Stimulated activated memory B cell treated with anti-CD40 and anti-IgM and Interleukin-4, amounts not matched to agents 10 μg/mL and 1 μg/mL and 100 μg/mL, for 72 hours (primary cell): Measurements from ENCODE around the gene WDR89.
"Not testable (repeated sequence)": the region's sequence is repeated elsewhere in the genome, so short reads cannot be mapped to it uniquely, and the experiment has no call there.

ENCODE experiments used
- ATAC-seq: fragments of 150-1000 bp; cut with Tn5 transposase; 2 replicates; pipeline ENCODE4 v1.10.0; 2021
- H3K27ac Mint-ChIP-seq: one replicate; pipeline ENCODE4 v1.8.0; 2022; ENCODE audit warnings: mild to moderate bottlenecking, mixed read lengths
- H3K27me3 Mint-ChIP-seq: one replicate; pipeline ENCODE4 v1.8.0; 2022; ENCODE audit warnings: mixed read lengths
- H3K36me3 Mint-ChIP-seq: one replicate; pipeline ENCODE4 v1.8.0; 2022; ENCODE audit warnings: mixed read lengths
- H3K4me1 Mint-ChIP-seq: one replicate; pipeline ENCODE4 v1.8.0; 2022; ENCODE audit warnings: mixed read lengths
- H3K4me3 Mint-ChIP-seq: one replicate; pipeline ENCODE4 v1.8.0; 2022; ENCODE audit warnings: mild to moderate bottlenecking, moderate library complexity, mixed read lengths
- H3K9me3 Mint-ChIP-seq: one replicate; pipeline ENCODE4 v1.8.0; 2022; ENCODE audit warnings: mixed read lengths

WDR89 gene

GRCh38 chr14:63663428-63664341, 22.0 kb upstream of the WDR89 start:
- H3K27me3 Mint-ChIP-seq: no peaks in the 10 kb centered on the region
- no peak overlapping the region for H3K27ac Mint-ChIP-seq
- no peaks in the 10 kb centered on the region for H3K9me3 Mint-ChIP-seq
- H3K4me3 Mint-ChIP-seq: no peak overlapping the region
- peak; percentile 31 for ATAC-seq
- H3K36me3 Mint-ChIP-seq: peaks cover 5% of the 10 kb centered on the region
- H3K4me1 Mint-ChIP-seq: no peaks in the 10 kb centered on the region

GRCh38 chr14:63662776-63663175, 21.1 kb upstream of the WDR89 start:
- Mint-ChIP-seq H3K27ac (no peak overlapping the region), H3K4me3 (no peak overlapping the region), H3K4me1 (no peaks in the 10 kb centered on the region), H3K9me3 (no peaks in the 10 kb centered on the region), H3K27me3 (no peaks in the 10 kb centered on the region), H3K36me3 (peaks cover 5% of the 10 kb centered on the region)
- ATAC-seq: no peak

GRCh38 chr14:63661881-63662280, 20.2 kb upstream of the WDR89 start:
- H3K27me3 Mint-ChIP-seq, ATAC-seq, H3K4me1 Mint-ChIP-seq, H3K9me3 Mint-ChIP-seq, H3K27ac Mint-ChIP-seq, H3K4me3 Mint-ChIP-seq: not testable (repeated sequence)
- peaks cover 11% of the 10 kb centered on the region for H3K36me3 Mint-ChIP-seq

DNA sequence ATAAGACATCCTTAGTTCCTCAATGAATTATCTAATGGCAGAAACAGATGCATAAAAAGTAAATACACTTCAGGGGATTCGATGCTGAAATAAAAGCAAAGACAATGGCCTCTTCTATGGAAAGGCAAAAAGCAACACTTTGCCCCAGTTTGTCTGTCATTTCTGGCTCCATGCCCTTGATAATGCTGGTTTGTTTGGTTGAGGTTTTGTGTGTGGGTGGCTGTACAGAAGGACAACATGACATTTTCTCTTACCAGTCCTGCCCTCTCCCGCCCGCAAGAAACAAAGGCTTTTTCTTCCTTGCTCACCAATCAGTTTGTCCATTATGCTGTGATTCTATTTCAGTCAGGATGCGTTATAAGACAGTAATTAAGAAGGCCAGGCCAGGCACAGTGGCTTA, 18.1 kb upstream of the WDR89 start:
- ATAC-seq: no peak
- H3K4me3 Mint-ChIP-seq: no peak overlapping the region
- no peak overlapping the region for H3K27ac Mint-ChIP-seq
- H3K27me3 Mint-ChIP-seq: no peaks in the 10 kb centered on the region
- H3K36me3 Mint-ChIP-seq: peaks cover 13% of the 10 kb centered on the region
- no peaks in the 10 kb centered on the region for H3K9me3 Mint-ChIP-seq
- H3K4me1 Mint-ChIP-seq: peaks cover 10% of the 10 kb centered on the region

DNA sequence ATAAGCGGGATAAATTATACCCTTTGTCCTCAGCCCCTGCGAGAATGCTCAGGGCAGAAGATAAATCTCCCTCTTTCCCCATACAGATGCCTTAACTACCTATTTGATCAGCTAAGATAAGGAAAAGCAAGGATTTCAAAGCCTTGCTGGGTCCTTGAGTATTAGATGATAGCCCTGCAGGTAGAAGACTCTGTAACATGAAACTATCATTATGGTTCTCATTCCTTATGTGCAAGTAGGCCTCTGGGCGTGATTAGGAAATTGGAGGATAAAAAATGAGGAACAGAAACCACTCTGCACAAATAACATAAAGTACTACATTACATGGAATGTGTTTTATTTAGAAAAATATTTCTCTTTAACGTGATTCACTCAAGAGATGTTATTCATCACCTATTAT, 14.5 kb upstream of the WDR89 start:
- Mint-ChIP-seq H3K27ac (peak overlapping the region; percentile 32), H3K27me3 (no peaks in the 10 kb centered on the region), H3K4me1 (peaks cover 10% of the 10 kb centered on the region), H3K36me3 (peaks cover 13% of the 10 kb centered on the region), H3K4me3 (no peak overlapping the region), H3K9me3 (no peaks in the 10 kb centered on the region)
- ATAC-seq: no peak

- ATAC-seq: no peak
- Mint-ChIP-seq H3K4me1 (peaks cover 15% of the 10 kb centered on the region), H3K27ac (no peak overlapping the region), H3K36me3 (peaks cover 13% of the 10 kb centered on the region), H3K9me3 (no peaks in the 10 kb centered on the region), H3K4me3 (no peak overlapping the region), H3K27me3 (no peaks in the 10 kb centered on the region)
Measured at GRCh38 chr14:63654936-63655335, 13.3 kb upstream of the WDR89 start.

DNA sequence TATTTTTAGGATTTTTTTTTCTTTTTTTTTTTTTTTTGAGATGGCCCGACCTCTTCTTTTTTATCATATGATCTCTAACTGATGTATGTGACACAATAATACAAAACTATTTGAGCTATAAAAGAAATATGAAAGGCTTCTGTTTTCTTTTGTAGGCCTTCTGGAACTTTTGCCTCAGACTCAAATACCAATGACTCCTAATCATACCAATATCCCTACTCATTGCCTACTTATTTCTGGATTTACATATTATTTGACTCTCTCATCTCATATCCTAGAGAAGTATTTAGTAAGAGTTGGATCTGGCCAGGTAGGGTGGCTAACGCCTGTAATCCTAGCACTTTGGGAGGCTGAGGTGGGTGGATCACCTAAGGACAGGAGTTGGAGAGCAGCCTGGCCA, 12.7 kb upstream of the WDR89 start:
- peaks cover 10% of the 10 kb centered on the region for H3K36me3 Mint-ChIP-seq
- no peaks in the 10 kb centered on the region for H3K9me3 Mint-ChIP-seq
- peaks cover 17% of the 10 kb centered on the region for H3K4me1 Mint-ChIP-seq
- ATAC-seq: no peak
- no peak overlapping the region for H3K27ac Mint-ChIP-seq
- H3K27me3 Mint-ChIP-seq: no peaks in the 10 kb centered on the region
- no peak overlapping the region for H3K4me3 Mint-ChIP-seq

DNA sequence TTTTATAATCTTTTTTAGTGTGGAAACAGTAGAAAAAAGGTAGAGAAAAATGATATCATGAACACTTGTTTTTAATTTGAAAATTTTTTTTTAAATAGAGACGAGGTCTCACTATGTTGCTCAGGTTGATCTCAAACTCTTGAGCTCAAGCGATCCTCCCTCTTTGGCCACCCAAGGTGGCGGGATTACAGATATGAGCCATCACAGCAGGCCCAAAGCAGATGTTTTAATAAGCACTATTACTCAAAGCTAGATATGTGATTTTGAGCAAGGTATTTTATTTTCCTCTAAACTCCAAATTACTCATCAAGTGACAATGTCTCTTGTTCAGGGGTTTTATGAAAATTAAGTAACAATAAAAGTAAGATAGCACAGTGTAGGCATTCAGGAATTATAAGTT, 10.7 kb upstream of the WDR89 start:
- H3K27me3 Mint-ChIP-seq: no peaks in the 10 kb centered on the region

DNA sequence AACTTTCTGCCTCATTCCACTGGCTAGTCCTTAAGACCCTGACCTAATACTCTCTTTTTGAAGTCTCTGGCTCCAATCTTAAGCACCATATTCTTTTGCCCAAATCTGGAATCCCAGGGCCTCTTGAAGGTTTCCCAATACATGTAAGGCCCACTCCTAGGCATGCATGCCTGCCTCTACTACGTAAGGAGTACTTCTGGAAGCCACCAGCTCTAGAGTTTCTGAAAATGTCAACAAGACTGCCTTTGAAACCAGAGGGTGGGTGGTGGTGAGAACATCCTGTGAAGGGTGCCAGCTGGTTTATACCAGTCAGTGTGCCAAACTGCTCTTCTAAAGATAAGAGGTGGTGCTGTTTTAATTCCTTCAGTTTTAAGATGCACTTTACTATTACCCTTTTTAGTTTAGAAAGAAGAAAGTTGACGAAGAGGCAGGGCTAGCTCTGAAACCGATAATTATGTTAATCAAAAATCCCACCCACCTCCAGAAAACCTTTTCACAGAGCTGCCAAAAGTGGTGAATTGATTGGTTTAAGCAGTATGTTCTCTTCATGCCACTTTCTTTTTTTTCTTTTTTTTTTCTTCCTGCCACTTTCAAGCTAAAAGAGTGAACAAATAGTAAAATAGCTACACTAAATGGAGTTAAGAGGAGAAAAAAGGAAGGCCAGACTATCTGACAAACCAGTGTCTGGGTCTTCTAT, 8.7 kb upstream of the WDR89 start:
- peaks cover 20% of the 10 kb centered on the region for H3K4me1 Mint-ChIP-seq
- H3K4me3 Mint-ChIP-seq: no peak overlapping the region
- H3K36me3 Mint-ChIP-seq: peaks cover 6% of the 10 kb centered on the region
- ATAC-seq: no peak
- H3K27ac Mint-ChIP-seq: peak overlapping the region; percentile 18
- H3K9me3 Mint-ChIP-seq: no peaks in the 10 kb centered on the region
- H3K27me3 Mint-ChIP-seq: no peaks in the 10 kb centered on the region

More for the DNA sequence above, 10.7 kb upstream of the WDR89 start:
- peaks cover 14% of the 10 kb centered on the region for H3K36me3 Mint-ChIP-seq
- no peak for ATAC-seq
- H3K4me1 Mint-ChIP-seq: peaks cover 26% of the 10 kb centered on the region
- H3K27ac Mint-ChIP-seq: no peak overlapping the region
- H3K9me3 Mint-ChIP-seq: no peaks in the 10 kb centered on the region
- no peak overlapping the region for H3K4me3 Mint-ChIP-seq

GRCh38 chr14:63647696-63648410, 6.2 kb upstream of the WDR89 start:
- H3K4me1 Mint-ChIP-seq: peaks cover 20% of the 10 kb centered on the region
- no peak overlapping the region for H3K4me3 Mint-ChIP-seq
- H3K27me3 Mint-ChIP-seq: no peaks in the 10 kb centered on the region
- ATAC-seq: peak; percentile 58
- H3K9me3 Mint-ChIP-seq: no peaks in the 10 kb centered on the region
- H3K27ac Mint-ChIP-seq: peak overlapping the region; percentile 19
- peaks cover 6% of the 10 kb centered on the region for H3K36me3 Mint-ChIP-seq

- H3K27me3 Mint-ChIP-seq: no peaks in the 10 kb centered on the region
- H3K9me3 Mint-ChIP-seq: no peaks in the 10 kb centered on the region
- H3K36me3 Mint-ChIP-seq: peaks cover 7% of the 10 kb centered on the region
- no peak overlapping the region for H3K27ac Mint-ChIP-seq
- no peak overlapping the region for H3K4me3 Mint-ChIP-seq
- ATAC-seq: no peak
- peaks cover 16% of the 10 kb centered on the region for H3K4me1 Mint-ChIP-seq
Measured at GRCh38 chr14:63644741-63645140, 3.1 kb upstream of the WDR89 start.

- Mint-ChIP-seq H3K4me1 (peaks cover 25% of the 10 kb centered on the region), H3K27ac (peak overlapping the region; percentile 96), H3K27me3 (no peaks in the 10 kb centered on the region), H3K9me3 (no peaks in the 10 kb centered on the region), H3K4me3 (peak overlapping the region; percentile 94), H3K36me3 (peaks cover 17% of the 10 kb centered on the region)
- no peak for ATAC-seq
Measured at GRCh38 chr14:63642656-63643382, 1.1 kb upstream of the WDR89 start.

GRCh38 chr14:63642229-63642611, 549 bp upstream of the WDR89 start:
- H3K4me1 Mint-ChIP-seq: peaks cover 19% of the 10 kb centered on the region
- ATAC-seq: peak; percentile 86
- no peaks in the 10 kb centered on the region for H3K27me3 Mint-ChIP-seq
- no peaks in the 10 kb centered on the region for H3K9me3 Mint-ChIP-seq
- H3K4me3 Mint-ChIP-seq: peak overlapping the region; percentile 94
- peak overlapping the region; percentile 96 for H3K27ac Mint-ChIP-seq
- H3K36me3 Mint-ChIP-seq: peaks cover 15% of the 10 kb centered on the region

DNA sequence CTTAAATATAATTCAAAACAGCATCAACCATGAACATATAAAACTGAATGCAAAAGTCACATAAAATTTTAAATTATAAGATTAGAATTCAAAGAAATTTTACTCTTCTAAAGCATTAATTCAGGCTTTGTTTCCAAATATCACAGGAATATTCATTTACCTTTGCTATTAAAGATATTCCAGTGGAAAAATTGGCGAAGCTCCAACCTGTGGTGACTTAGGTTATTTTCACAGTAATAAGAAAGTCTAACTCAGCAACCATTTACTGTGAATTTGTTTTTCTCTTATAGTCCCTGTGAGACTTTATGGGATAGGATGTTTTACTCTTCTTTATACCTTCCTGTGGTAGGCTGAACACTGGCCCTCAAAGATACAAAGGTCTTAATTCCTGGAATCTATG, 3.2 kb downstream of the WDR89 start:
- ATAC-seq: no peak
- Mint-ChIP-seq H3K27me3 (no peaks in the 10 kb centered on the region), H3K4me3 (no peak overlapping the region), H3K9me3 (peaks cover 15% of the 10 kb centered on the region), H3K27ac (peak overlapping the region; percentile 48), H3K36me3 (peaks cover 40% of the 10 kb centered on the region), H3K4me1 (peaks cover 37% of the 10 kb centered on the region)
